HepG2 (cell line): ENCODE data around the gene GIPC3. TPM values are rescaled to one million over a fixed set of nuclear protein-coding genes. Genes with fewer than 3 reads are reported as not detected.
A peak's percentile ranks its signal among the peaks of the same experiment; 100 is the strongest.

Experiments used
- ATAC-seq: fragments of 200-7000 bp; cut with Tn5 transposase; 3 replicates; pipeline ENCODE4 v1.9.1; 2020; ENCODE audit warnings: mild to moderate bottlenecking, moderate library complexity
- BruUV-seq: library from RNA; stranded (reverse); fragments of 400-500 nt; replicated peaks from 2 replicates; lab custom pipeline; 2021; lab: Mats Ljungman, UMichigan
- CTCF ChIA-PET: fragments of 300-600 bp; formaldehyde crosslinking; extraction: SDS; loops from one replicate; lab custom pipeline; 2021; ENCODE audit warnings: low total read pairs, inconsistent platforms, low intra/inter-chr PET ratio; lab: Yijun Ruan, JAX
- POLR2A ChIA-PET: fragments of 350-600 bp; sonication (Branson Sonifier 250); formaldehyde crosslinking; loops from one replicate; lab custom pipeline; 2020; ENCODE audit warnings: antibody characterized with exemption, inconsistent platforms; lab: Yijun Ruan, JAX
- DNase-seq: peaks from one replicate; pipeline ENCODE4 v3.0.0-alpha.2; 2015; ENCODE audit warnings: low spot score
- FAIRE-seq: peaks from 3 replicates; lab custom pipeline; 2011; peaks lifted over from hg19 to GRCh38; lab: Jason Lieb, UNC
- H2AFZ ChIP-seq: one replicate; pipeline ENCODE4 v1.6.1; 2011; ENCODE audit warnings: low read length, inconsistent platforms
- H3K27ac ChIP-seq: fragments of 300-600 bp; 3 replicates; pipeline ENCODE4 v1.8.0; 2011; ENCODE audit warnings: mixed run types, mild to moderate bottlenecking, mixed read lengths, low read length, inconsistent platforms; ENCODE audit not compliant: insufficient read depth; ENCODE audit errors: extremely low read length
- H3K27me3 ChIP-seq, 2 experiments: fragments of 200-600 bp in 1 of 2; 2 replicates in 1 of 2; 3 replicates in 1 of 2; pipeline versions ENCODE4 v1.6.0 to v1.8.0; 2011; ENCODE audit warnings: low read length in 2 of 2, mild to moderate bottlenecking in 2 of 2, moderate library complexity in 2 of 2, inconsistent platforms in 1 of 2; ENCODE audit not compliant: insufficient read depth in 2 of 2, control insufficient read depth in 1 of 2
- H3K36me3 ChIP-seq, 2 experiments: fragments of 200-600 bp in 1 of 2; replicated peaks in 1 of 2; 2 replicates in 1 of 2; 3 replicates in 1 of 2; pipeline versions ENCODE4 v1.5.1 to v1.8.0; 2011; ENCODE audit warnings: low read length in 2 of 2, inconsistent platforms in 1 of 2; ENCODE audit not compliant: insufficient read depth in 2 of 2, control insufficient read depth in 1 of 2
- H3K4me1 ChIP-seq: 2 replicates; pipeline ENCODE4 v1.5.1; 2012; ENCODE audit warnings: low read length, inconsistent platforms; ENCODE audit not compliant: insufficient read depth
- H3K4me2 ChIP-seq: 2 replicates; pipeline ENCODE4 v1.6.0; 2011; ENCODE audit warnings: low read depth, low read length, inconsistent platforms
- H3K4me3 ChIP-seq, 3 experiments: fragments of 200-600 bp in 1 of 3; sonication (generic), shearing (Covaris generic) in 1 of 3; replicated peaks in 1 of 3; 2 replicates each; pipeline ENCODE4 v1.5.1; 2011 to 2016; ENCODE audit warnings: low read length in 3 of 3, inconsistent platforms in 2 of 3, low read depth in 2 of 3, mild to moderate bottlenecking in 2 of 3, control low read depth in 1 of 3, mixed read lengths in 1 of 3; ENCODE audit not compliant: insufficient read depth in 1 of 3
- H3K79me2 ChIP-seq: one replicate; pipeline ENCODE4 v1.6.1; 2011; ENCODE audit warnings: low read length, inconsistent platforms; ENCODE audit not compliant: insufficient read depth
- H3K9ac ChIP-seq: 2 replicates; pipeline ENCODE4 v1.6.0; 2011; ENCODE audit warnings: mild to moderate bottlenecking, low read depth, low read length, inconsistent platforms; ENCODE audit not compliant: insufficient read depth
- H3K9me3 ChIP-seq: 2 replicates; pipeline ENCODE4 v1.5.1; 2012; ENCODE audit warnings: mild to moderate bottlenecking, low read length
- H4K20me1 ChIP-seq: 2 replicates; pipeline ENCODE4 v1.6.0; 2011; ENCODE audit warnings: inconsistent platforms, mild to moderate bottlenecking, low read length, moderate library complexity; ENCODE audit not compliant: insufficient read depth
- AGO2 ChIP-seq: fragments of 200-400 bp; formaldehyde crosslinking; optimal IDR thresholded peaks from 2 replicates; pipeline ENCODE3; 2017; ENCODE audit warnings: mild to moderate bottlenecking, low read depth, low read length, moderate library complexity
- ARID2 ChIP-seq: sonication (generic); formaldehyde crosslinking; IDR thresholded peaks from 2 replicates; pipeline ENCODE4 v1.8.1; 2022; ENCODE audit warnings: mild to moderate bottlenecking, missing genetic modification reagents, borderline replicate concordance
- CBX5 ChIP-seq: sonication (generic); formaldehyde crosslinking; IDR thresholded peaks from 2 replicates; pipeline ENCODE4 v1.4.0; 2020; ENCODE audit warnings: missing genetic modification reagents, borderline replicate concordance
- ZNF121 ChIP-seq: sonication (generic); formaldehyde crosslinking; IDR thresholded peaks from 2 replicates; pipeline ENCODE4 v1.5.0; 2020; ENCODE audit warnings: mild to moderate bottlenecking, missing genetic modification reagents
- ZNF235 ChIP-seq: sonication (generic); formaldehyde crosslinking; IDR thresholded peaks from 2 replicates; pipeline ENCODE4 v1.8.1; 2023; ENCODE audit warnings: mild to moderate bottlenecking, missing genetic modification reagents, borderline replicate concordance
- ZNF792 ChIP-seq: IDR thresholded peaks from 2 replicates; pipeline ENCODE4 v1.6.1; 2016
- whole genome bisulfite sequencing: methylation state at CpG from one replicate; pipeline ENCODE4 v1.1.6; 2017; ENCODE audit warnings: low lambda C conversion rate; 5-methylcytosine and 5-hydroxymethylcytosine counted together
- in situ Hi-C: cut with HindIII; loops from 2 replicates; pipeline ENCODE4 v1.10.0; 2017; ENCODE audit warnings: low pct_unique_long_range_greater_than_20kb; ENCODE audit not compliant: extremely low pct_ligation_motif_present
- intact Hi-C: fragments of 100-400 bp; cut with micrococcal nuclease; formaldehyde crosslinking; loops from one replicate; pipeline ENCODE4 v1.10.0; 2022; ENCODE audit not compliant: unreplicated experiment
- polyA plus RNA-seq, 8 experiments: library from polyadenylated mRNA; depleted of rRNA in 3 of 8; stranded (reverse) in 7 of 8; unstranded in 1 of 8; fragments of >200 nt; fragmentation: Illumina TruSeq in 4 of 8; extraction: Trizol in 4 of 8; gene quantifications; 2 replicates each; pipeline versions ENCODE4 v1.2.1 to v1.2.3, GENCODE V29; 2011 to 2016; ENCODE audit warnings: low read depth in 4 of 8, missing spikeins in 1 of 8, mixed read lengths in 1 of 8; ENCODE audit not compliant: insufficient read depth in 1 of 8
- total RNA-seq, 5 experiments: library from RNA; depleted of rRNA; stranded (reverse); fragments of >200 nt; fragmentation: Illumina TruSeq; extraction: Trizol; gene quantifications; 2 replicates each; pipeline ENCODE4 v1.2.3, GENCODE V29; 2016; ENCODE audit warnings: low read depth in 1 of 5
- TF ChIP-seq, protein P1 (sequence below): sonication (generic); formaldehyde crosslinking; IDR thresholded peaks from 2 replicates; pipeline ENCODE4 v1.4.0; 2020; ENCODE audit warnings: missing genetic modification reagents

The GIPC3 gene
- total and polyA plus RNA-seq, 2 of the 13 experiments (the other 11 are each of a cell fraction or from before 2014, with no cell fraction given): 0.05 TPM; not detected in 1

DNA sequence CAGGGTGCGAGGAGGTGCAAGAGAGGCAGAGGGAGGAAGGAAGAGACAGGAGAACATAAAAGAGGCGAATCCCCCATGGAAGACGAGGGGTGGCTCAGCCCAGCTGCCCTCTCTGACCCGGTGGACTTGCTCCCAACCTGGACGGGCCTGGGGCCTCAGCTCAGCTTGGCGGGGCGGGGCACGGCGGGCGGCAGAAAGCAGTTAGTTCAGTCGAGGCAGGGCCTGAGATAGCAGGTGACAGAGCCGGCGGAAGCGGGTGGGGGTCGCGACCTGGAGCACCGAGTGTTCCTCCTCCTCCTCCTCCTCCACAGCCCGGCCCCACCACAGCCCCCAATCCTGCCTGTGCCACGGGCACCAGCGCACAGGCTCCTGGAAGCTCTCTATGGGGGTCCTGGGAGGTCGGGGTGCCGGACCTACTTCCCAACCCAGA, 48.3 kb downstream of the GIPC3 start (continued):
- no peak for TF ChIP-seq ZNF121 (CRISPR knock-in tag)

GRCh38 chr19:3634496-3635045, 49.3 kb downstream of the GIPC3 start:
- CTCF ChIA-PET: no interaction called here
- Histone ChIP-seq H3K4me3 (no peak overlapping the region), H2AFZ (no peak overlapping the region), H3K79me2 (no peaks in the 10 kb centered on the region), H3K9me3 (no peaks in the 10 kb centered on the region), H3K4me2 (no peak overlapping the region), H3K27me3 (no peaks in the 10 kb centered on the region), H3K27ac (no peak overlapping the region), H3K4me1 (no peaks in the 10 kb centered on the region), H3K36me3 (peaks cover 0 to 4% of the 10 kb centered on the region in 2 experiments; a peak in 1 of 5 replicates), H4K20me1 (no peaks in the 10 kb centered on the region), H3K9ac (no peak overlapping the region)
- POLR2A ChIA-PET: no interaction called here
- no peak for DNase-seq
- BruUV-seq: no TSS peak
- no peak for ATAC-seq
- 97% methylated on average over 6 of the region's 19 CpGs for WGBS
- intact Hi-C loops (no loop called here), in situ Hi-C loops (no loop called here)
- TF ChIP-seq, protein P1, sequence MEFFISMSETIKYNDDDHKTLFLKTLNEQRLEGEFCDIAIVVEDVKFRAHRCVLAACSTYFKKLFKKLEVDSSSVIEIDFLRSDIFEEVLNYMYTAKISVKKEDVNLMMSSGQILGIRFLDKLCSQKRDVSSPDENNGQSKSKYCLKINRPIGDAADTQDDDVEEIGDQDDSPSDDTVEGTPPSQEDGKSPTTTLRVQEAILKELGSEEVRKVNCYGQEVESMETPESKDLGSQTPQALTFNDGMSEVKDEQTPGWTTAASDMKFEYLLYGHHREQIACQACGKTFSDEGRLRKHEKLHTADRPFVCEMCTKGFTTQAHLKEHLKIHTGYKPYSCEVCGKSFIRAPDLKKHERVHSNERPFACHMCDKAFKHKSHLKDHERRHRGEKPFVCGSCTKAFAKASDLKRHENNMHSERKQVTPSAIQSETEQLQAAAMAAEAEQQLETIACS (CRISPR knock-in tag): no peak
- TF ChIP-seq AGO2: peak; percentile 41
- no peak for TF ChIP-seq ZNF792
- TF ChIP-seq ARID2 (CRISPR knock-in tag): no peak
- no peak for TF ChIP-seq ZNF235 (CRISPR knock-in tag)
- TF ChIP-seq CBX5: no peak
- FAIRE-seq: no peak
